Superior temporal gyrus (tissue), 1 donor: Measurements from ENCODE around the gene SHANK3.

Experiments
- DNase-seq: peaks from one replicate; pipeline ENCODE4 v3.0.0-alpha.2; 2016; ENCODE audit errors: extremely low spot score

SHANK3 gene

GRCh38 chr22:50678218-50678650 lies 5.6 kb downstream of the SHANK3 start:
- no peak for DNase-seq

GRCh38 chr22:50678651-50679521 lies 6.3 kb downstream of the SHANK3 start:
- no peak for DNase-seq

DNA sequence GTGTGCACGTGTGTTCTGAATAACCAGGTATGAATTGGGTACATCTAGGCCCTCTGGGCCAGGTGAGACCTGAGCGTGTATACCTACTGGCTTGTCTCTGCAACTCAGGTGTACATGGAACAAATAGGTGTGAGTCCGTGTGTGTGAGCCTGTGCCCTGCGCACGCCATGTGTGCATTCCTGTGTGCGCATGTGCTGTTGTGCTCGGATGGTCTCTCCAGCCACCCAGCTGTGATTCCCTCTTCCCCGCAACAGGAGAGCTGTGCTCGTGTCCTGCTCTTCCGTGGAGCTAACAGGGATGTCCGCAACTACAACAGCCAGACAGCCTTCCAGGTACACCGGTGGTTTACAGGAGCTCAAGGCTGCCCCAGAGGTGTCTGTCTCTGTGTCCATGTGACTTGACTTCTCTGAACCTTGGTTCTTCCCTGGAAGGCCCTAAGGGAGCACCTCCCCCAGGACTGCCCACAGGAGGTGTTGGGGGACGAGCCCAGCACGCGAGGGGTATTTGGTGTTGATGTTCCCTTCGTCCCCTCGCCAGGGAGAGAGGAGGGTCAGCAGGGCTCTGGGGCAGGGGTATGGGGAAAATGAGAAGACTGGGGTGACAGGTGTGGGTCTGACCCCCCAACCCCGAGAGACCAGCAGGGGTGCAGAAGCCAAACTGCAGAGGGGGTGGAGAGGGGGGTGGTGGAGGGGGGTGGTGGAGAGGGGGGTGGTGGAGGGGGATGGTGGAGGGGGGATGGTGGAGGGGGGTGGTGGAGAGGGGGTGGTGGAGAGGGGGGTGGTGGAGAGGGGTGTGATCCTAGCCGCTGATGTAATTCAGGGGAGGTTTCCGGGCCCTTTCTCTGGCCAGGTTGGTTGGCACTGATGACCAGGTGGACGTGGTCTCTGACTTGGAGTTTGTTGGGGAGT lies 10.7 kb downstream of the SHANK3 start:
- no peak for DNase-seq

DNA sequence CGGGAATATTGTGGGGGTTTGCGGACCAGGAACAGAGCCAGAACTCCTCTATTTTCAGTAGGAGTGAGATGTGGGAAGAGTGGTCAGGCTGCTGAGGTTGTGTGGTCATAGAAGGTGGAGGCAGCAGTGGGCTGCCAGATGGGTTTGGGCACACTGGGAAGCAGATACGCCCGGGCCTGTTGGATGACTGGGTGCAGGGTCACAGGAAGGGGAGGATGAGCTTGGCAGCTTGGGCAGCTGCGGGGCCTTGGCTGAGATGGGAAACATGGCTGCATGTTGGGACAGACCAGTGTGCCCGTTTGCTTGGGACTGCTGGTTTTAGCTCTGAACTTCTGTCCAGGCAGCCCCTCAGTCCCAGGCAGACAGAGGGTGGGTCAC lies 11.4 kb downstream of the SHANK3 start:
- no peak for DNase-seq

GRCh38 chr22:50684501-50684900 lies 11.9 kb downstream of the SHANK3 start:
- no peak for DNase-seq

- DNase-seq: no peak
Measured at GRCh38 chr22:50684986-50685385, 12.4 kb downstream of the SHANK3 start.

GRCh38 chr22:50686794-50687193 lies 14.2 kb downstream of the SHANK3 start:
- DNase-seq: no peak

DNA sequence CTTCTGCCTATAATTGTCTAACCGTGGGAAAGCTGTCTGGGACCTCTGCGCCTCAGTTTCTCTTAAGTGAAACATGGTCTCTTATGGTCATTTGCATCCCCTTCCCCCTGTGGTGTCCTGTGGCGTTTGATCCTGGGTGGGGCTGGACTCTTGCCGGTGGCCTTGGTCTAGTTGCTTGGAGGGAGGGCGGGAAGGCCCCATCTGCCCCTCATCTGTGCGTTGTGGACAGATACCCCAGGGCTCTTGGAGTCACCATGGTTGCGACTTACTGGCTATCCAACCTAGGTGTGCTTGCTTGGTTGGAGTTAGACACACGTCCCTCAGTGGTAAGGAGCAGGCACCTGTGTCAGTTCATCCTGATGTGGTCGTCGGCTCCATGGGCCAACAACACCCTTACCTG lies 15.2 kb downstream of the SHANK3 start:
- DNase-seq: no peak

DNA sequence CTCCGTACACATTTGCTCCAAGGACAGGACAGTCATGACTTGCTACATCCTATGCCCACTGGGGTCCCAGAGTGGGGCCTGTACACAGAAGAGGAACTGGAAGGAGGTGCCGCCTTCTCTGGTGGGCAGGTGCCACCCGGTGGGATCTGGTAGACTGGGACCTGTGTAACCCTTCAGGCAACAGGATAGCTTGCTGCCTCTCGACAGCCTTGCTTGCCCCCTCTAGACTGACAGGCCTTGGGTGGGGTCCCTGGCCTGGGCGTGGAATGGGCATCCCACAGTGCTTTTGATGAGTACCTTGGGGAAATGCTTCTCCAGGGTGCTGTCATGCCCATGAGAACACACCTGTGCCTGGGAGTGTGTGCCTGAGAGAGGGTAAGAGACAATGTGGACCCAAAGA lies 15.8 kb downstream of the SHANK3 start:
- DNase-seq: no peak

- DNase-seq: peak; percentile 56
Measured at GRCh38 chr22:50691521-50691920, 18.9 kb downstream of the SHANK3 start.

DNA sequence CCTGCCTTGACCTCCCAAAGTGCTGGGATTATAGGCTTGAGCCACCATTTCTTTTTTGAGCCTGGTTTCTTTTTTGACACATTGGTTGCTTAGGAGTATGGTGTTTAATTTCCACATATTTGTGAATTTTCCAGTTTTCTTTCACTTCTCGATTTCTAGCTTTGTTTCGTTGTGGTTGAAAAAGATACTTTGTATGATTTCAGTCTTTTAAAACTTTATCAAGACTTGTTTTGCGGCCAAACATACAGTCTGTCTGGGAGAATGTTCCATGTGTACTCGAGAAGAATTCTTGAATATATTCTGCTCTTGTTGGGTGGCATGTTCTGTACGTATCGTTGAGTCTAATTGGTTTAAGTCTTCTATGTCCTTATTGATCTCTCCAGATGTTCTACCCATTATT lies 20.8 kb downstream of the SHANK3 start:
- no peak for DNase-seq

DNA sequence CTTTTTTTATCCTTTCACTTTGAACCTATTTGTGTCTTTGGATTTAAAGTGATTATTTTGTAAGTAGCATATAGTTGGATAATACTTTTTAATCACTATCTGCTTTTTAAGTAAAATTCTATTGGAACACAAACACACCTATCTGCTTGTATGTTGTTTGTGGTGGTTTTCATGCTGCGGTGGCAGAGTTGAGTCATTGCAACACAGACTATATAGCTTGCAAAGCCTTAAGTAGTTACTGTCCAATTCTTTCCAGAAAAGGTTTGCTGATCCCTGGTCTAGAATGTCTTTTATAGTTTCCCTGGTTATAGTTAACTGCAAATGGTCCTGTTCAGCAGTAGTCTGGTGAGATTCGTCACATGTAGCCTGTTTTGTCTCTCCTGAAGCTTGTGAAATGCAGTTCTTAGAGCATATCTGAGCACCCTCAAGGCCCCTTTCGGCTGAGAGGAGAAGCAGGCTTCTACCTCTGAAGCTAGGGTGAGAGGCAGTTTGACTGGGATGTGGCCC lies 21.5 kb downstream of the SHANK3 start:
- DNase-seq: no peak

DNA sequence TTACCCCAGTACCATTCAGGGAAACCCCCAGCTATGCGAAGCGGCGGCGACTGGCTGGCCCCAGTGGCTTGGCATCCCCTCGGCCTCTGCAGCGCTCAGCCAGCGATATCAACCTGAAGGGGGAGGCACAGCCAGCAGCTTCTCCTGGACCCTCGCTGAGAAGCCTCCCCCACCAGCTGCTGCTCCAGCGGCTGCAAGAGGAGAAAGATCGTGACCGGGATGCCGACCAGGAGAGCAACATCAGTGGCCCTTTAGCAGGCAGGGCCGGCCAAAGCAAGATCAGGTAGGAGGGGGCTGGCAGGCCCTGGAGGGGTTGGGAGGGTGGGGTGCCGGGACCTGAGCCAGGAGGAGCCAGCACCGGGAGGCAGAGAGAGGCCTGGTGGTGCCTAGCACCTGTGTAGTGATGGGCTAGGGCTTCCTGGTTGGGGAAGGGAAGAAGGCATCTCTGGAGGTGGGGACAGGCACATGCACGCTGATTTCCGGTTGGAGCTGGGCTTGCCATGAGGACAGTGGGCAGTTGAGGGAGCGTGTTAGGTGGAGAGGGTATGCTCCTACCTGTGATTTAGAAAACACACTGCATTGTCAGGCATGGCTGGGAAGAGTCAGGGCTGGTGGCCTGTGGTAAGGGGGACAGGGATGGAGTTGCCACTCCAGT lies 22.3 kb downstream of the SHANK3 start:
- no peak for DNase-seq

- DNase-seq: no peak
Measured at GRCh38 chr22:50695421-50696250, 23.0 kb downstream of the SHANK3 start.

DNA sequence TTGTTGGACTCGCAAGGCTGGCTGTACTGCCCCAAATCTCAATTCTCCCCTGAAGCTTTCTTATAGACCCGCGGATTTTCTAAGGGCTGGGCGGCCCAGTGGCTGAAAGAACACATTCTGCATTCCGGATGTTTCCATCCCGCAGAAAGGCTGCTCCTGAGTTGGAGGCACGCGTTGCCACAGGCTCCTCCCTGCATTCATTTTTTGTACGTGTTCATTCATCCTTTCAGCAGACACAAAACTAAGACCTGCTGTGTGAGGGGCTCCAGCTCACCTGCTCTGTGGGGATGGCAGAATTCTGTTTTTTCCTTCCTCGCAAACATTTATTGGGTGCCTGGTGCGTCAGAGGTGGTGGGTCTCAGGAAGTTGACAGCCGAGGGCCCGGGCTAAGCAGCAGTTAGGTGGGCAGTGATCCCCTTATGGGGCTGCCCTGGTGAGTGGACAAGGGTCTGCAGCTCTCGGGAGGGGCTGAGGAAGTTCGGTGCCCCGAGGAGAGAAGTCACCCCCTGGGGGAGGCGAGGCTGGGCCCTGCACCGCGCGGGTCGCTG lies 23.7 kb downstream of the SHANK3 start:
- no peak for DNase-seq

GRCh38 chr22:50696799-50697561 lies 24.4 kb downstream of the SHANK3 start:
- no peak for DNase-seq

DNA sequence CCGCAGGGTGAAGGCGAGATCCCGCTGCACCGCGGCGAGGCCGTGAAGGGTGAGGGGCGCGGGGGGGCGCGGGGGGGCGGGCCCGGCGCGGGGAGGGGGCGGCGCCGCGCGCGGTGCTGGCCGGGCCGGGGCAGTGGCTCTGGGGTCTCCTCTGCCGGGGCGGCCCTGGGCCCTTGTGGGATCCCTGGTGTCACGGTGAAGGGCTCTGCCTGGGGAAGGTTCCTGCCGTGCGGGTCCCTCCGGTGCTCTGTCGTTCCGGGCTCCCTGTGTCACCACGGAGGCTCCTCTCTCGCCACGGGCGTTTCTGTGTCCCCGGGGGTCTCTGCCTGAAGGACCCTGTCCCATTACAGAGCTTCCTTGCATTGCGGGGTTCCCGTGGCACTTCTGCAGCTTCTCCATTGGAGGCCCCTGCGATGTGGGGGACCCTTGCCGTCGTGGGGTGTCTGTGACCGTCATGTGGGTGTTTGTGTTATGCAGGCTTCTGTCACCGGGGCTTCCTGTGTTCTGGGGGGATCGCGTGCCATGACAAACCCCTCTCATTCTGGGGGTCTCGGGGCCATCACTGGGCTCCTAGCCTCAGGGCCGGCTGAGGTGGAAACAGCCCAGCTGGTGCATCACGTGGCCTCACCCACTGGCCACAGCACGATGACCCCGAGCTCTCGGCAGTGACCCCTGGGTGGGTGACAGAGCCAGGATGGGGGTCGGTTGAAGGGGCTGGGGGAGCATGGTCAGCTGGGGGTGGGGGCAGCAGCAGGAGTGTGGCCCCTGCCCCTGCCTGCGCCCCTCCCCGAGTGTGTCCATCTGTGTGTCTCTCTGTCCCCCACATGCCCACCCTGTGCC lies 25.3 kb downstream of the SHANK3 start:
- DNase-seq: no peak

GRCh38 chr22:50698546-50698945 lies 25.9 kb downstream of the SHANK3 start:
- DNase-seq: no peak
